SK-N-SH (cell line): ENCODE measurements around the gene NBR1.

ENCODE experiments used
- POLR2AphosphoS5 ChIP-seq: IDR thresholded peaks from 2 replicates; pipeline ENCODE4 v1.6.1; 2012; ENCODE audit warnings: low read depth, low read length
- TAF1 ChIP-seq: IDR thresholded peaks from 2 replicates; pipeline ENCODE4 v1.6.1; 2012; ENCODE audit warnings: low read depth, mild to moderate bottlenecking, low read length, moderate library complexity, borderline replicate concordance

- TF ChIP-seq POLR2AphosphoS5 (no peak), TAF1 (no peak)
Observed at GRCh38 chr17:43135454-43135819, 35.6 kb upstream of the NBR1 start.
